ENCODE measurements around the gene TGFB1I1.

The TGFB1I1 gene

GRCh38 chr16:31461201-31461920, 10.6 kb upstream of the TGFB1I1 start:
- H3K4me3 ChIP-seq (ENCODE audit: low read depth, low read length), result no peak overlapping the region
- no peak for DNase-seq (ENCODE audit: low read depth, low spot score)
- CTCF ChIA-PET, result interaction anchor here (0.9 to 11.7 kb wide), 28 partner anchors 9 to 526 kb away, joined by 3 to 134 read pairs (median 6); partner anchors contain the start of genes HSD3B7, PYCARD, TGFB1I1 and ZNF843

GRCh38 chr16:31461921-31462804, 9.8 kb upstream of the TGFB1I1 start:
- no peak for TF ChIP-seq CTCF (IDR thresholded peaks at IDR 0.05; ENCODE audit: insufficient read depth, low read length, missing control alignments)
- DNase-seq (ENCODE audit: low read depth, low spot score), result no peak
- POLR2A ChIA-PET, result interaction anchor here (3.0 kb wide), 1 partner anchor 9 kb away, joined by 12 read pairs; the partner anchor contains the start of gene TGFB1I1
- CTCF ChIA-PET, result interaction anchor here (0.6 to 11.7 kb wide), 8 partner anchors 8 to 527 kb away, joined by 3 to 134 read pairs (median 3); partner anchors contain the start of genes TGFB1I1 and ZNF843
- no peak overlapping the region for H3K4me3 ChIP-seq (ENCODE audit: low read depth, low read length)

More at GRCh38 chr16:31461201-31461920, 10.6 kb upstream of the TGFB1I1 start:
- no peak for TF ChIP-seq CTCF (IDR thresholded peaks at IDR 0.05; ENCODE audit: insufficient read depth, low read length, missing control alignments)
- POLR2A ChIA-PET, result interaction anchor here (3.0 kb wide), 1 partner anchor 10 kb away, joined by 12 read pairs; the partner anchor contains the start of gene TGFB1I1

- POLR2A ChIA-PET, result no interaction called here
- no peak for TF ChIP-seq CTCF (IDR thresholded peaks at IDR 0.05; ENCODE audit: insufficient read depth, low read length, missing control alignments)
- DNase-seq (ENCODE audit: low read depth, low spot score), result no peak
- no peak overlapping the region for H3K4me3 ChIP-seq (ENCODE audit: low read depth, low read length)
- CTCF ChIA-PET, result interaction anchor here (1.0 kb wide), 1 partner anchor 480 kb away, joined by 3 read pairs; no protein-coding TSS in a partner anchor
Observed at GRCh38 chr16:31464348-31464769, 7.6 kb upstream of the TGFB1I1 start.

GRCh38 chr16:31464781-31465260, 7.1 kb upstream of the TGFB1I1 start:
- no peak for DNase-seq (ENCODE audit: low read depth, low spot score)
- no peak overlapping the region for H3K4me3 ChIP-seq (ENCODE audit: low read depth, low read length)
- TF ChIP-seq CTCF (IDR thresholded peaks at IDR 0.05; ENCODE audit: insufficient read depth, low read length, missing control alignments), result no peak
- CTCF ChIA-PET, result no interaction called here
- POLR2A ChIA-PET, result no interaction called here

- no peak for DNase-seq (ENCODE audit: low read depth, low spot score)
- no peak overlapping the region for H3K4me3 ChIP-seq (ENCODE audit: low read depth, low read length)
- TF ChIP-seq CTCF (IDR thresholded peaks at IDR 0.05; ENCODE audit: insufficient read depth, low read length, missing control alignments), result no peak
- POLR2A ChIA-PET, result no interaction called here
- CTCF ChIA-PET, result no interaction called here
Observed at GRCh38 chr16:31465788-31466370, 6.1 kb upstream of the TGFB1I1 start.

Measured in AG04449 (cell line).